ENCODE measurements around the gene GPR35. TPM values are rescaled to one million over a fixed set of nuclear protein-coding genes. Genes with fewer than 3 reads are reported as not detected.

Gene GPR35
- total RNA-seq, 2 experiments from 2014 or later, result 19.2 to 19.3 TPM

DNA sequence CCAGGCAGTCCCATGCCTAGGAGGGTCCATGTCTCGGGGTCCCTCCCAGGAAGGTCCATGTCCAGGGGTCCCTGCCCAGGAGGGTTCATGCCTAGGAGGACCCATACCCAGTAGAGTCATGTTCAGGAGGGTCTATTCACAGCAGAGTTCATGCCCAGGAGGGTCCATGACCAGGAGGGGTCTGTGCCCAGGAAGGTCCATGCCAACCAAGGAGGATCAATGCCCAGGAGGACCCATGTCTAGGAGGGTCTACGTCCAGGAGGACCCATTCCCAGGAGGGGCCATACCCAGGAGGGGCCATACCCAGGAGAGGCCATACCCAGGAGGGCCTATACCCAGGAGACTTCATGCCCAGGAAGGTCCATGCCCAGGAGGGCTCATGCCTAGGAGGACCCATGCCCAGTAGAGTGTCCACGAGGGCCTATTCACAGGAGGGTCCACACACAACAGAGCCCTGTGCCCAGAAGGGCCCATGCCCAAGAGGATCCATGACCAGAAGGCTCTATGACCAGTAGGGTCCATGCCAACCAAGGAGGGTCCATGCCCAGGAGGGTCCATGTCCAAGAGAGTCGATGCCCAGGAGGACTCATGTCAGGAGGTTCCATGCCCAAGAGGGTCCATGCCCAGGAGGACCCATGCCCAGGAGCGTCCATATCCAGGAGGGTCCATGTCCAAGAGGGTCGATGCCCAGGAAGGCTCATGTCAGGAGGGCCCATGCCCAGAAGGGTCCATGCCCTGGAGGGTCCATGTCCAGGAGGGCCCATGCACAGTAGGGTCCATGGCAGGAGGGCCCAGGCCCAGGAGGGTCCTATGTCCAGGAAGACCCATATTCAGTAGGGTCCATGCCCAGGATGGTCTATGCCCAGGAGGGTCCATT lies 10.1 kb downstream of the GPR35 start:
- POLR2A ChIA-PET, result no interaction called here
- peak; percentile 17 for ATAC-seq (ENCODE audit: low read depth)

DNA sequence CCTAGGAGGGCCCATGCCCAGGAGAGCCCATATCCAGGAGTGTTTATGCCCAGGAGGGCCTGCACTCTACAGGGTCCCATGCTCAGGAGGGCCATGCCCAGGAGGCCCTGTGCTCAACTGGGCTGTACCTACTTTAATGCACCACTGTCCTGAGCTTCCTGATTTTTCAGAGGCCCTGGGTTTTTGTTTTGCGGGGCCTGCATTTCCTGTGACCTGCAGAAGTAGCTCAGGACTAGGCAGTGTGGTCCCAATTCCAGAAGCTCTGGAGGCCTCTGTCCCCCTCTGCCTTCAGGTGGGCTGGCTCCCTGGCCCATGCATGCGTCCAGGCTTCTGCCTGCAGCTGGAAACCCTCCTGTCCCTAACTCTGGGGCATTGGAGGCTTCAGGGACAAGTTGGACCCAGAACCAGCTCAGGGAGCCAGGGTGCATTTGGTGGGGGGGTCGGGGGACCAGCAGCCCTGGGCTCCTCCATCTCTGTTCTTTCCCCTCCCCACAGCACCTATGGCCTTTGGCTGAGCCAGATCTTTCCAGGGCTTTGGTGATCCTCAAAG lies 10.8 kb downstream of the GPR35 start:
- ATAC-seq (ENCODE audit: low read depth), result no peak
- Mint-ChIP-seq H3K36me3 (peaks cover 32% of the 10 kb centered on the region), H3K27me3 (peaks cover 2% of the 10 kb centered on the region), H3K4me1 (no peaks in the 10 kb centered on the region), H3K9me3 (peaks cover 26% of the 10 kb centered on the region), H3K27ac (no peak overlapping the region), H3K4me3 (no peak overlapping the region)
- POLR2A ChIA-PET, result no interaction called here
- no peak for DNase-seq

More for the DNA sequence above, 10.1 kb downstream of the GPR35 start:
- Mint-ChIP-seq H3K36me3 (peaks cover 36% of the 10 kb centered on the region), H3K4me3 (no peak overlapping the region), H3K27ac (peak overlapping the region; percentile 15), H3K4me1 (no peaks in the 10 kb centered on the region), H3K9me3 (peaks cover 26% of the 10 kb centered on the region), H3K27me3 (peaks cover 2% of the 10 kb centered on the region)
- DNase-seq, result no peak

DNA sequence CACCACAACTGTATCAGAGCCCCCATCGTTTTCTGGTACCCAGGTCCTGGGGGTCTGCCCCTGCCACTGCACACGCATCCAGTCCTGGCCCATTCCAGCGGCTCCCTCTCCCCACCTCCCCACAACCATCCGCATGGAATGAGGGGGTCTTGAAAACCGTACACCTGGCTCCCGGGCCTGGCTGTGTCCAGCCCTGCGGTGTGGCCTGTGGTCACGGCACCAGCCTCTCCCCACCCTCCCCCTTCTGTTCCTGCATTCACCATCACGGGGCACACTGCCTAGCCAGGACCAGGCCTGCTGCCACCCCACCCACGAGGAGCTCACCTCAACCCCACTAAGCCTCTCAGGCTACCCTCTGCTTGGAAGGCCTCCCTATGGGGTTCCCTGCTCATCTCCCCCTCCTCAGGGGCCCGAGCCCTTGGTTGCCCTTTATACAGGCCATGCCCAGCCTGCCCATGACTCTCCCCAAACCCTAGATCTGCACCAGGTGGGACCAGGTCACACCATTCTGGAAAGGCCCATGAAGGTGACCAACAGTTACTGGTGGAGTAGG lies 11.4 kb downstream of the GPR35 start:
- POLR2A ChIA-PET, result no interaction called here
- Mint-ChIP-seq H3K36me3 (peaks cover 30% of the 10 kb centered on the region), H3K4me1 (no peaks in the 10 kb centered on the region), H3K4me3 (no peak overlapping the region), H3K27me3 (peaks cover 2% of the 10 kb centered on the region), H3K27ac (no peak overlapping the region), H3K9me3 (peaks cover 25% of the 10 kb centered on the region)
- ATAC-seq (ENCODE audit: low read depth), result no peak
- no peak for DNase-seq

DNA sequence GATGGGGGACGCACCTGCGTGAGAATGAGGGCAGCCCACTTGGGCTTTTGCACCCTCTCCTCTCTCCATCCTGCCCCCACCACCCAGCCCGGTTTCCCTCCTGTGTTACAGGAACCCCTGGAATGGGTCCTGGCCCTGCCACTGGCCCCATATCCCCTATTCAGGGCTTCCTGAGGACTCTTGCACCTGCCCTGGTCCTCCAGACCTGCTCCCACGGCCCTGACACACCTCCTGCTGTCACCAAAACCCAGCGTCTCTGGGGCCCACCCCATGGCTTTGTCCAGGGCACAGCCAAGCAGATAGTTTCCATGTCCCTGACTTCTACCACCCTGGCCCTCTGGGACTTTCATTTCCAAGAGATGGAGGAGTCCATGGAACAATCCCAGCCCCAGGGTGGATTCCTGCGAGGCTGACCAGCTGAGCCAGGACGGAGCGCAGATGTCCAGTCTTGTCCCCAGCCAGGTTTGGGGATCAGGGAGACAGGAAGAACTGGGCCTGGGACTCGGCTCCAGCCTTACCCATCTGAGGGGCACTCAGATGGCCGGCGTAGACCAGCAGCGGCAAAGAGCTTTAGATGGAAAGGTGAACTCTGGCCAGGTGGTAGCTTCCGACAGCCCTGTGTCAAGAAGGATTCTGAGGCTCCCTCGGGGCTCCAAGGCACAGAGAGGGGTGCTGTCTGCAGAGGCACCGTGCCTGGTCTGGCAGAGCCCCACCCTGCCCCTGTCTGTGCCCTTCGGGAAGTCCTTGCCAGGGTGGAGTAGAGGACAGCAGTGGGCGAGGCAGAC lies 12.0 kb downstream of the GPR35 start:
- peaks cover 23% of the 10 kb centered on the region for H3K36me3 Mint-ChIP-seq
- POLR2A ChIA-PET, result interaction anchor here (1.1 kb wide), 1 partner anchor 10 kb away, joined by 3 read pairs; no protein-coding TSS in a partner anchor
- peaks cover 2% of the 10 kb centered on the region for H3K27me3 Mint-ChIP-seq
- H3K9me3 Mint-ChIP-seq, result peaks cover 22% of the 10 kb centered on the region
- no peak for ATAC-seq (ENCODE audit: low read depth)
- no peak overlapping the region for H3K4me3 Mint-ChIP-seq
- no peak overlapping the region for H3K27ac Mint-ChIP-seq
- no peaks in the 10 kb centered on the region for H3K4me1 Mint-ChIP-seq
- no peak for DNase-seq

DNA sequence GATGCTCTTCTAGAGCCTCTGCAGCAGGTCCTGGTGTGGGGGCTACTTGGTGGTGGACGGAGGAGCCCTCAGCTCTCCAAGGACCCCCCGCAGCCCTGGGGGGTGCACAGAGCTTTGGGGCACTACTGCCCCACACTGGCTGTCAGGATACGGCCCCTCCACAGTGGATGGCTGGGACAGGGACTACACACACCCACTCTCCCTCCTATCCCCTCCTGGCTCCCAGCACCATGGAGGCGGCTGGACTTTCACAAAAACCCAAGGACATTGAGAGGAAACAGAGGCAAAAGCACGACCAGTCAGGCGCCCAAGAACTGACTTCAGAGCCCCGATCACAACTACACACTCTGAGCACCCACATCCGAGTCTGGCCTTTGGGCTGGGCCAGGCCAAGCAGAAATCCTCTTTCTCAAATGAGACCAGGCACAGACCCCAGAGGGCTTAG lies 12.6 kb downstream of the GPR35 start:
- Mint-ChIP-seq H3K36me3 (peaks cover 17% of the 10 kb centered on the region), H3K4me1 (no peaks in the 10 kb centered on the region), H3K4me3 (no peak overlapping the region), H3K27me3 (peaks cover 2% of the 10 kb centered on the region), H3K9me3 (peaks cover 17% of the 10 kb centered on the region), H3K27ac (no peak overlapping the region)
- DNase-seq (no peak), ATAC-seq (ENCODE audit: low read depth) (no peak)
- POLR2A ChIA-PET, result interaction anchor here (1.1 kb wide), 1 partner anchor 11 kb away, joined by 3 read pairs; no protein-coding TSS in a partner anchor

DNA sequence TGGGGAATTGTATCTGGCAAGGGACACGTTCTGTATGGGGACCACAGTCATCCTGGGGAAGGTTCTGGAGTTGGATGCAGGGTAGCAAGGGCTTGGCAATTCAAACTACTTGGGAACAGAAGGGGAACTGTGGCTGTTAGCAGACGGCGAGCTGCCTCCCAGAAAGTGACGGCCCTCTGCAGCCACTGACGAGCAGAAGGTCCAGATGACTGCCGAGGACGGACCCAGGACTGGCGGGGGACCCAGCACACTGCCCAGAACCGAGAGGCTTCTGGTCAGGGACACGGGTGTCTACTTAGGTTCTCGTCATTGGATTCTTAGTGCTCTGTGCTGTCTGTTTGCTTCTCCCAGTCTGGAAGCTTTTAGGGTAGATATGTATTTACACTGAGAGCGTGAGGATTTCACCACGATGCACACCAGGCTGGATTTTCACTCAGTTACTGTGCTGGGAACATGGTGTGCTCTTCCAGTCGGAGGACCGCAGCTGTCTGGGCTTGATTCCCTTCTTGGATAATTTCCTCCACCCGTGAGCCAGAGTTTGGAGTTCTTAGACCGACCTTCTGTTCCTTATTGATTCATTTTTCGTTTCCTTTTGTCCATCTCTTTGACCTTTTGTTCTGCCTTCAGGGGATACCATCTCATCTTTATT lies 13.4 kb downstream of the GPR35 start:
- H3K36me3 Mint-ChIP-seq, result peaks cover 10% of the 10 kb centered on the region
- POLR2A ChIA-PET, result interaction anchor here (1.1 kb wide), 1 partner anchor 12 kb away, joined by 3 read pairs; no protein-coding TSS in a partner anchor
- peaks cover 2% of the 10 kb centered on the region for H3K27me3 Mint-ChIP-seq
- ATAC-seq (ENCODE audit: low read depth) (no peak), DNase-seq (no peak)
- no peaks in the 10 kb centered on the region for H3K4me1 Mint-ChIP-seq
- peaks cover 10% of the 10 kb centered on the region for H3K9me3 Mint-ChIP-seq
- no peak overlapping the region for H3K27ac Mint-ChIP-seq
- no peak overlapping the region for H3K4me3 Mint-ChIP-seq

DNA sequence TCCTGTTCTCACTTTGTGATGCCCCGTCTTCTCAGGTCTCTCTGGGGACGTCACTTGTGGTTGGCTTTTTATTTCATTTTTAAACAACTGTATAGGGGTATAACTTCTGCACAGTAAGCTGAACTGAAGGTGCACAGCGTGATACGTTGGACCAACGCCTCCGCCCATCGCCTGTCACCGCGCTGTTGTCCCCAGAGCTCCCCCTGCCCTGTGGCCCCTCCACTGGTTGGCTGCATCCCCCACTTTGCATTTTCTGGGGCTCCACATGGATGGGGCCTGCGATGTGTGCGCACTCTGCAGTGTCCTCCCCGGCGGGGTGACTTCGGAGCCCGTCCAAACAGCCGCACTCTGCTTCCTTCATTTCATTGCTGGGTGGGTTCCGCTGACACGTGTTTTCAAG lies 14.3 kb downstream of the GPR35 start:
- no peak overlapping the region for H3K27ac Mint-ChIP-seq
- POLR2A ChIA-PET, result no interaction called here
- H3K36me3 Mint-ChIP-seq, result peaks cover 3% of the 10 kb centered on the region

DNA sequence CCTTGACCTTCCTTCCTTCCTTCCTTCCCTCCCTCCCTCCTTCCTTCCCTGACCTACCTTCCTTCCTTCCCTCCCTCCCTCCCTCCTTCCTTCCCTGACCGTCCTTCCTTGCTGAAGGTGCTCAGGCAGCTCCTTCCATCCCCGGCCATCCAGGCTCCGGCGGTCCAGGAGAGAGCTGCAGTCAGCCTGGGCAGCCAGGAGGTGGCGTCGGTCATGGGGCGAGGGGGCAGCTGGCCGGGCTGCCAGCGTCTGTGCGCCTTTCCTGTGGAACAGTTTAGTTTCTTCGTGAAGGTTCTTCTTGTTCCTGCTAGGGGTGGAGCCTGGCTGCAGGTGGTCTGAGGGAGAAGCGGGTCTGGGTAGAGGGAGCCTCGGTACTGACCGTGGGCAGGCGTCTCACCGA lies 15.7 kb downstream of the GPR35 start:
- no peak for ATAC-seq (ENCODE audit: low read depth)
- Mint-ChIP-seq H3K4me3 (no peak overlapping the region), H3K4me1 (peaks cover 6% of the 10 kb centered on the region), H3K27ac (no peak overlapping the region), H3K27me3 (peaks cover 4% of the 10 kb centered on the region), H3K36me3 (no peaks in the 10 kb centered on the region), H3K9me3 (no peaks in the 10 kb centered on the region)
- POLR2A ChIA-PET, result no interaction called here
- no peak for DNase-seq

More for the DNA sequence above, 14.3 kb downstream of the GPR35 start:
- ATAC-seq (ENCODE audit: low read depth) (no peak), DNase-seq (no peak)
- Mint-ChIP-seq H3K4me3 (no peak overlapping the region), H3K9me3 (peaks cover 5% of the 10 kb centered on the region), H3K27me3 (peaks cover 3% of the 10 kb centered on the region), H3K4me1 (peaks cover under 1% of the 10 kb centered on the region)

DNA sequence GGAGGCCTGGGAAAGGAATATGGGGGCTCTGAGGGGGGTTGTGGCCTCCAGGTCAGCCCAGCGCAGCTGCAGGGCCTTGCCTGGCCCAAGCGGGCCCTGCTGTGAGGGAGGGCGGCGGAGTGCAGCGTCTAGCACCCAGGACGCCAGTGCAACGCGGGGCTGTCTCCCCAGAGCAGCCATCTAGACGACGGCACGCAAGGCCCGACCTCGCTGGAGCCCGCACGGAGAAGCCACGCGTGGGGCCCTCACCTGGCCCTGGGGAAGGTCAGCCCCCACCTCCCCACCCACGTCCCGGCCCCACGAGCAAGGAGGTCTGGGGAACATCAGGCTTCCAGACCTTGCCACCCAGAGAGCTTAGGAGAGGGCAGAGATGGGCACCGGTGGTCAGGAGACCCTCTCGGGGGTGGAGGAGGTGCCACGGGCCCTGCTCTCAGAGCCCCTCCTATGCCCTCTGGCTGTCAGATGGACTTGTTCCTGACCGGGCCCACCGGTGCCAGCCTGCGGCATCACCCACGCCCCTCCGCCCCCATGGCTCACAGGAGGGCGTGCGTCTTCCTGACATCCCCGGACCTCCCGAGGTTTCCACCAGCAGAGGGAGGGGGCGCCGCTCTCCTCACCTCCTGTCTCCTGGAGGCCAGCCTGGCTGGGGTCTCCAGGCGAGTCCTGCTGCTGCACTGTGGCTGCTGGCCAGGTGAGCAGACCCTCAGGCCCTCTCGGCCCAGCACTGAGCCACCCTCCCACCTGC lies 17.0 kb downstream of the GPR35 start:
- H3K4me3 Mint-ChIP-seq, result no peak overlapping the region
- no peaks in the 10 kb centered on the region for H3K36me3 Mint-ChIP-seq
- no peaks in the 10 kb centered on the region for H3K9me3 Mint-ChIP-seq
- DNase-seq (no peak), ATAC-seq (ENCODE audit: low read depth) (no peak)
- H3K27ac Mint-ChIP-seq, result no peak overlapping the region
- POLR2A ChIA-PET, result no interaction called here
- H3K4me1 Mint-ChIP-seq, result peaks cover 10% of the 10 kb centered on the region
- peaks cover 4% of the 10 kb centered on the region for H3K27me3 Mint-ChIP-seq

DNA sequence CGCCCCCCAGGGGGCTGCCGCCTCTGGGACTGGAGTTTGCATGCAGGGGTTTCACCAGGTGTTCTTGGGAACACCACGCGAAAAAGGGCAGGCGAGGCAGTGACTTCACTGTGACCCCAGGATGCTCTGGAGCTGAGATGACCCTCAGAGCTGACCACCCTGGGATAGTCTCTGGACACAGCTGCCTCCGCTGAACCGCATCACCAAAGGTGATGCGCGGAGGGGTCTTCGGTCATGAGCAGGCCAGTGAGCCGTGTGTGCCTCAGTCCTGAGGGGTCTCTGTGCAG lies 17.5 kb downstream of the GPR35 start:
- Mint-ChIP-seq H3K27ac (no peak overlapping the region), H3K4me3 (no peak overlapping the region), H3K27me3 (peaks cover 7% of the 10 kb centered on the region), H3K4me1 (peaks cover 10% of the 10 kb centered on the region), H3K36me3 (no peaks in the 10 kb centered on the region), H3K9me3 (no peaks in the 10 kb centered on the region)
- DNase-seq (no peak), ATAC-seq (ENCODE audit: low read depth) (no peak)
- POLR2A ChIA-PET, result no interaction called here

DNA sequence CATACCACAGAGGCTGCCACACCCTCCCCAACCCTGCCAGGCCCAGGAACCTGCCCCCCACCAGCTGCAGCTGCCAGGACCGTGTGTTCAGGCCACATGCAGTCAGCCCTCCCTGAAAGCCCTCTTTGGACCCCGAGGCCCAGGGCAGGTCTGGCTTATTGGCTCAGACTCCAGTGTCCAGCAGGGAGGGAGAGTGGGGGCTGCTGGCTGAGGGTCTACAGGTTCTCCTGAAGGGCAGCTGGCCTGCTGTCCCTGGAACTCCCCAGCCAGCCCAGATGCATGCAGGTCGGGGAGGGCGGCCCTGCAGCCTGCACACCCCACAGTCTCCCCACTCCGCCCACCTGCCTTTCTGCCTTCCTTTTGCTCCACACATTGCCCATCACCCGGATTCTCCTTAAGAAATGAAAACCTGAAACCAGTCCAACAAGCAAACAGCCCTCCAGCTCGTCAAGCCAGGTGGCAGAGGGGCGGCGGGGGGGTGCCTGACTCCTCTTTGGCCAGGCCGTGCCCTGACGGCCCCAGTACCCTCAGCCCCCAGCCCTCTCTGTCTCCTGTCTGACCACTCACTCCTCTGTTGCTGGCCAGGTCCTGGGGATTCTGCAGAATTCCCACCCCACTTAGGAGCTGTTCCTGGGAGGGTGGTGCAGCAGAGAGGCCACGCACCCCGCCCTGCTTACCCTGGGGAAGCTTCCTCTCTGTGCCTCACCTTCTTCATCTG lies 18.0 kb downstream of the GPR35 start:
- Mint-ChIP-seq H3K4me1 (peaks cover 10% of the 10 kb centered on the region), H3K9me3 (no peaks in the 10 kb centered on the region), H3K27ac (no peak overlapping the region), H3K4me3 (no peak overlapping the region), H3K27me3 (peaks cover 9% of the 10 kb centered on the region), H3K36me3 (no peaks in the 10 kb centered on the region)
- no peak for DNase-seq
- POLR2A ChIA-PET, result no interaction called here
- no peak for ATAC-seq (ENCODE audit: low read depth)

DNA sequence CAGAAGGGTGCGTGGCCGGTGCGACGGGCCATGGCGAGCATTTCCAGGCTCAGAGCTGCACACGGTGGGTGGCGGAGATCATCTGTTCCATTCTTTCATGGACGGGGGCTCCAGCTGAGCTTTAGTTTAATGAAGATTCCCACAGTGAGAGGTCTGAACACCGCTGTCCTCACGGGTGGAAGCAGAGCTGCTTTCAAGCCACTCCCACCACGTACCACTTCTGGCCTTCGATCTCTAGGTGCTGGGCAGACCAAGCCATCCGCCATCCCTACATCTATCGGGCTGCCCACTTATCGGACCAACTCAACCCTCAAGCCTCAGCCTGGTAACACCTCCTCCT lies 18.5 kb downstream of the GPR35 start:
- H3K27me3 Mint-ChIP-seq, result peaks cover 13% of the 10 kb centered on the region
- peaks cover 10% of the 10 kb centered on the region for H3K4me1 Mint-ChIP-seq
- POLR2A ChIA-PET, result no interaction called here
- DNase-seq (no peak), ATAC-seq (ENCODE audit: low read depth) (no peak)
- no peaks in the 10 kb centered on the region for H3K9me3 Mint-ChIP-seq
- no peak overlapping the region for H3K4me3 Mint-ChIP-seq
- no peak overlapping the region for H3K27ac Mint-ChIP-seq
- no peaks in the 10 kb centered on the region for H3K36me3 Mint-ChIP-seq
